Measurements from ENCODE around the gene EIF2D.
"Not testable (repeated sequence)": the region's sequence is repeated elsewhere in the genome, so short reads cannot be mapped to it uniquely, and the experiment has no call there.

The EIF2D gene

DNA sequence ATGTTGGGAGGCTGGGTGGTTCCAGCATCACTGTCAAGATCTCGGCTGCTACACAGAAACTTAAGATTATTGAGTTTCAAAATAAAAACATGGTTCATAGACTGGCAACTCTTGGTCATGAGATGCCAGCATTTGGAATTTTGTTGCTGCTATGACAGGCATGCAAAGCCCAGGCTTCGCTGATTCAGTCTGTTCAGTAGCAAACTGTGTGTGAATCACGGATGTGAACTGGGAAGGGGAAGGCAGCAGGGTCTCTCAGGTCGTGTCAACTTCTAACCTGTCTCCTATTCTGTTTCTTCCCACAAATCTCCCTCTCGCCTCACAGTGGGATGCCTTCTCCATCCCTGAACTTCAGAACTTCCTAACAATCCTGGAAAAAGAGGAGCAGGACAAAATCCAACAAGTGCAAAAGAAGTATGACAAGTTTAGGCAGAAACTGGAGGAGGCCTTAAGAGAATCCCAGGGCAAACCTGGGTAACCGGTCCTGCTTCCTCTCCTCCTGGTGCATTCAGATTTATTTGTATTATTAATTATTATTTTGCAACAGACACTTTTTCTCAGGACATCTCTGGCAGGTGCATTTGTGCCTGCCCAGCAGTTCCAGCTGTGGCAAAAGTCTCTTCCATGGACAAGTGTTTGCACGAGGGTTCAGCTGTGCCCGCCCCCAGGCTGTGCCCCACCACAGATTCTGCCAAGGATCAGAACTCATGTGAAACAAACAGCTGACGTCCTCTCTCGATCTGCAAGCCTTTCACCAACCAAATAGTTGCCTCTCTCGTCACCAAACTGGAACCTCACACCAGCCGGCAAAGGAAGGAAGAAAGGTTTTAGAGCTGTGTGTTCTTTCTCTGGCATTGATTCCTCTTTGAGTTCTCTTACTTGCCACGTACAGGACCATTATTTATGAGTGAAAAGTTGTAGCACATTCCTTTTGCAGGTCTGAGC is 25.5 kb downstream of the EIF2D start:
- no peak for DNase-seq (ENCODE audit: low spot score)

- DNase-seq (ENCODE audit: low spot score): no peak
Measured at GRCh38 chr1:206584683-206585082, 27.6 kb downstream of the EIF2D start.

DNA sequence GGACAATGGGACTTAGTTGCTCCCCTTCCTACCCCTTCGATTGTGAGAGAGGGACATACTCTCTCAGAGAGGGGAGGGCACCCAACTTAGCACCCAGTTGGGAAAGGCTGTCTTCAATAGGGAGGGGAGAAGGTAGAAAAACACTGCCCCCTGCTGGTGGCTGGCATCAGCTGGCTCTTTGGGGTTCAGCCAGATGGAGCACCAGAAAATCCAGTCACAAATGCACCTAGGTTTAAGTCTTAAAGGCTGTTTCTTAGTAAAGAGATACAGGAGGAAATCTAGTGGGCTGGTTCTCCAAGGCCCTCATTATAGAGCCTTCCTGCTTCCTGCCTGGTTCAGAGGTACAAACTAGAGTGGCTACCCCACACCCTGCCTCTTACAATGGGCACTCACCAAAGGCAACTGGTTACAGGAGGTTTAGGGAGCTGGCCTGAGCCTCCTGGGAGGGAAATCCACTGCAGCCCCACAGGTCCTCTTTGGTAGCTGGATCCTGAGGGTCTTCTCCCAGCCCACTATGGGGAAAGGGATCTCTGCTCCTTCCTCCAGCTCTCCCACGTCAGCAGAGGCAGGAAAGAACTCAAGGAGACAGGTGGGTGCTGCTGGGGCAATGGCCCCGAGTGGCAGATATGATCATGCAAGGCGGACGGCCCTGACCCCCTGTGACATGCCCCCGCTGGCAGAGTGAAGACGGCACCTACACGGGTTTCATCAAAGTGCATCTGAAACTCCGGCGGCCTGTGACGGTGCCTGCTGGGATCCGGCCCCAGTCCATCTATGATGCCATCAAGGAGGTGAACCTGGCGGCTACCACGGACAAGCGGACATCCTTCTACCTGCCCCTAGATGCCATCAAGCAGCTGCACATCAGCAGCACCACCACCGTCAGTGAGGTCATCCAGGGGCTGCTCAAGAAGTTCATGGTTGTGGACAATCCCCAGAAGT is 28.3 kb downstream of the EIF2D start:
- DNase-seq (ENCODE audit: low spot score): peak; percentile 78

GRCh38 chr1:206582971-206583706 is 29.1 kb downstream of the EIF2D start:
- no peak for DNase-seq (ENCODE audit: low spot score)

GRCh38 chr1:206582537-206582936 is 29.7 kb downstream of the EIF2D start:
- DNase-seq (ENCODE audit: low spot score): no peak

GRCh38 chr1:206581571-206581981 is 30.7 kb downstream of the EIF2D start:
- no peak for DNase-seq (ENCODE audit: low spot score)

- DNase-seq (ENCODE audit: low spot score): not testable (repeated sequence)
Measured at GRCh38 chr1:206581114-206581497, 31.2 kb downstream of the EIF2D start.

- DNase-seq (ENCODE audit: low spot score): no peak
Measured at GRCh38 chr1:206580438-206581113, 31.7 kb downstream of the EIF2D start.

DNA sequence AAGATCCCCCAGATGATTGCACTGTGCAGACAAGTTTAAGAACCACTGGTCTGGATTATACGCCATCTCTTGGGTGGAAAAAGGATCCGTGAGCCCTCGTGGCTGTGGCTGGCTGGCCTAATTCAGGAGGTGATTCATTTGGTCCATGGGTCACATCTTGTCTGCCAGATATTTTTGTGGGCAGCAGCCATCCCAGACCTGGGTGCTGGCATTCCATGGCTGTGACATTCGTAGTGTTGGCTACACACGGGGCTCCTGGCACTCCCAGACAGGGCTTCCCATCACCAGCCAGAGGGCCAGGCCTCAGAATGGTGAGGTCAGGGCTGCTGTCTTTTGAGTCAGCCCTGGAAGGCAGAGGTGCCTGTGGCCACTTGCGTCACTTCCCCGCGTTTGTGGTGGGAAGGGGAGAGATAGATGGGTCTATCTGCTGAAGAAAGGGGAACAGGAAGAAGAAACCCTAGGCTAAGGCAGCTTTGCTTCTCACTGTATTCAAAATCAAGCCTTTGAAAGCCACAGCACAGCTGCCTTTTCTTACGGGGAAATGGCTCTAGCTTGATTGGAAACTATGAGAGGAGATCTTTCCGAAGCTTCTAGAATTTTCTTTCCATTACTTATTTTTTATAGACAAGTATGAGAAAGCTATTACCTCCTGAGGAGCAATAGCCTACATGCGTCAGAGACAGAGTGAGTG is 32.4 kb downstream of the EIF2D start:
- DNase-seq (ENCODE audit: low spot score): peak; percentile 78

DNA sequence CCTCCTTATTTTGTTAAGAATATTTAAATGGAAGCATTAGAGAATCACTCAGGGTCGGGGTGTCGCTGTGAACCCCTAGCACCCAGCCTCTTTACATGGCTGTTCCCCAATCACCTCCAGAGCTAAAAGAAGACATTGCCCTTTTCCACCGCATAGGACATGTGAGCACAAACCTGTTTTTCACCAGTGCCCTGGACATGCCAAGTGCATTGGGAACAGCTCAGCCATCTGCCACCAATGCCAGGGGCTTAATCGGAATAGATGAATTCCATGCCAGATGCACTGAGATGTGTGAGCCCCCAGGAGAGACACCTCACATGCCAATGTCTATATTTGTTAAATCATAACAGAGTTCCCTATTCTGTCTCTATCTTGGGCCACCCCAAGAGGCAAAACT is 33.3 kb downstream of the EIF2D start:
- DNase-seq (ENCODE audit: low spot score): no peak

GRCh38 chr1:206578068-206578977 is 33.9 kb downstream of the EIF2D start:
- no peak for DNase-seq (ENCODE audit: low spot score)

- DNase-seq (ENCODE audit: low spot score): no peak
Measured at GRCh38 chr1:206577626-206578025, 34.6 kb downstream of the EIF2D start.

DNA sequence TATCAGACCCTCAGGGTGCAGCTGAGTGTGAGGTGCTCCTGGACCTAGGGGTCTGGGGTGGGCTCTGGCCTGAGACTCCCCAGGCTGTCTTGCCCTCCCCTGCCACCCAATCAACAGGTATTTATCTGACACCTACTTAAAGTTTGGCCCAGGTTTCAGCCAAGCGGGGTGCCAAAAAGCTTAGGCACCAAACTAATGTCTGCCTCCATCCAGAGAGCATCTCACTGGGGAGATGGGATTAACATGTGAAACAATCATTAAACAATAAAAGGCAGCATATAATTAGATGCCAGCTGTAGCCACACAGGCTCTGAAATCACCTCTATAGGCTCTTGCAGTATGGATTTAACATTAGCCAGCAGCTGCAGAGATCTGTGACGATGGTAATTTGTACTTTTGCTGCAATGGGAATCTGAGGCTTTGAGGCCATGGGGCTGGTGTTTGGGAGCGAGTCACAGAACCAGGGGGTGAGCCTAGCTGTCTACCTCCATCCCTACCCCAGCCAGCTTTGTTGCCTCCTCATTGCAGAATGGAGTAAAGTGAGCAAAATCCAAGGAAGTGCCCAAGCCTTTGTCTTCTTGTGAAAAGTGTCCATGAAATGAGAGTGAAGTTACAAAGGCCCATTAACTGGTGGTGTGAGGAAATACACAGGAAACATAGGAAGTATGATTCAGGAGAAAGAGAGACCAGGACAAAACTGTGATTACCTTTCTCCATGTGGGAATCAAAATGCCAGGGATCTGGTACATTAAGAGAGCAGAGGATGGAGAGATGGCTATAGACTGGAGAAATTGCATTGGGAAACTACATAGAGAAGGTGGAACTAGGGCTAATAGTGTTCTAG is 36.1 kb downstream of the EIF2D start:
- DNase-seq (ENCODE audit: low spot score): no peak

GRCh38 chr1:206575165-206575893 is 36.9 kb downstream of the EIF2D start:
- peak; percentile 64 for DNase-seq (ENCODE audit: low spot score)

DNA sequence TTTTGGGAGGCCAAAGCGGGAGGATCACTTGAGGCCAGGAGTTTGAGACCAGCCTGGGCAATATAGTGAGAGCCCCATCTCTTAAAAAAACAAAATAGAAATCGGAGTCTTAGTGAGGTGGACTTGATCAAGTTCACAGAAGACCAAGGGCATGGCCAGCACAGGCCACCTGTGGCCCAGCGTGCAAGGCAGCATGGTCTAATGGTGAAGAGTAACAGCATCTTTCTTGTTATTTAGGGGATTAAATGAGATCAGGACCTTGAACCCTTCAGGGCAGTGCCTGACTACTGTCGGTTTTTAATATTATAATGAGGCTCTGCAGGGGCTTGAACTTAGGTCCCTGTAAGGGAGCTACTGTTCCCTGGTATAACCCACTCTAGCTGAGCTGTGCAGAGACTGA is 38.5 kb downstream of the EIF2D start:
- DNase-seq (ENCODE audit: low spot score): no peak

- DNase-seq (ENCODE audit: low spot score): no peak
Measured at GRCh38 chr1:206573319-206573718, 38.9 kb downstream of the EIF2D start.

GRCh38 chr1:206572835-206573234 is 39.4 kb downstream of the EIF2D start:
- DNase-seq (ENCODE audit: low spot score): no peak

DNA sequence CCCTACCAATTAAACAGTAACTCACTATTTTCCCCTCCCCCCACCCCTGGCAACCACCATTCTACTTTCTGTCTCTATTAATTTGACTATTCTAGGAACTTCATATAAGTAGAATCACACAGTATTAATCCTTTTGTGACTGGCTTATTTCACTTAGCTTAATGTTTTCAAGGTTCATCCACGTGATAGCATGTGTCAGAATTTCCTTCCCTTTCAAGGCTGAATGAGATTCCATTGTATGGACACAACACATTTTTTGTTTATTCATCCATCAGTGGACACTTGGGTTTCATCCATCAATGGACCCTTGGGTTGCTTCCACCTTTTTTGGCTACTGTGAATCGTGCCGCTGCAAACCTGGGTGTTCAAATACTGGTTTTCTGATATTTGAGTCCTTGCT is 41.7 kb downstream of the EIF2D start:
- DNase-seq (ENCODE audit: low spot score): no peak

All from AG20443 (cell line).